Measurements from ENCODE around the gene CSTA. TPM values are rescaled to one million over a fixed set of nuclear protein-coding genes. Genes with fewer than 3 reads are reported as not detected.

The CSTA gene
- polyA plus RNA-seq, 1 donor from 2014 or later = not detected

DNA sequence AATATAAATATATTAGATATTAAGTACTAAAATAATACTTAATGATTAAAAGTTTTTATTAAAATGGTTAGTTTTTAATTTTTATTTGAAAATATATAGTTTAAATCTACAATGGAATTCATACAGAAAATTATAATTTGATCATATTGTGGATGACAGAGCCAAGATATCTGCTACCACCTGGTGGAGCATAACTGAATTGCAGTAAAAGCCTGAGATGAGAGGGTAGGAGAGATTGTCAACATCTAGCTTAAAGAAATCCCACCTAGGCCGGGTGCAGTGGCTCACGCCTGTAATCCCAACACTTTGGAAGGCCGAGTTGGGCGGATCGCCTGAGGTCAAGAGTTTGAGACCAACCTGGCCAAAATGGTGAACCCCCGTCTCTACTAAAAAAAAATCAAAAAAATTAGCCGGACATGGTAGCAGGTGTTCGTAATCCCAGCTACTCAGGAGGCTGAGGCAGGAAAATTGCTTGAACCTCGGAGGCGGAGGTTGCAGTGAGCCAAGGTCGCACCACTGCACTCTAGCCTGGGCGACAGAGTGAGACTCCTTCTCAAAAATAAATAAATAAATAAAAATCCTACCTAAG, 25.1 kb upstream of the CSTA start:
- TF ChIP-seq, protein P1, sequence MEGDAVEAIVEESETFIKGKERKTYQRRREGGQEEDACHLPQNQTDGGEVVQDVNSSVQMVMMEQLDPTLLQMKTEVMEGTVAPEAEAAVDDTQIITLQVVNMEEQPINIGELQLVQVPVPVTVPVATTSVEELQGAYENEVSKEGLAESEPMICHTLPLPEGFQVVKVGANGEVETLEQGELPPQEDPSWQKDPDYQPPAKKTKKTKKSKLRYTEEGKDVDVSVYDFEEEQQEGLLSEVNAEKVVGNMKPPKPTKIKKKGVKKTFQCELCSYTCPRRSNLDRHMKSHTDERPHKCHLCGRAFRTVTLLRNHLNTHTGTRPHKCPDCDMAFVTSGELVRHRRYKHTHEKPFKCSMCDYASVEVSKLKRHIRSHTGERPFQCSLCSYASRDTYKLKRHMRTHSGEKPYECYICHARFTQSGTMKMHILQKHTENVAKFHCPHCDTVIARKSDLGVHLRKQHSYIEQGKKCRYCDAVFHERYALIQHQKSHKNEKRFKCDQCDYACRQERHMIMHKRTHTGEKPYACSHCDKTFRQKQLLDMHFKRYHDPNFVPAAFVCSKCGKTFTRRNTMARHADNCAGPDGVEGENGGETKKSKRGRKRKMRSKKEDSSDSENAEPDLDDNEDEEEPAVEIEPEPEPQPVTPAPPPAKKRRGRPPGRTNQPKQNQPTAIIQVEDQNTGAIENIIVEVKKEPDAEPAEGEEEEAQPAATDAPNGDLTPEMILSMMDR (IDR thresholded peaks at IDR 0.05; ENCODE audit: poor library complexity, severe bottlenecking) = peak; percentile 38
- TF ChIP-seq TAF1 (IDR thresholded peaks at IDR 0.05; ENCODE audit: low read depth) (no peak), POLR2AphosphoS5 (IDR thresholded peaks at IDR 0.05) (no peak), RAD21 (conservative IDR thresholded peaks at IDR 0.05) (peak; percentile 23), EP300 (conservative IDR thresholded peaks at IDR 0.05; ENCODE audit: poor library complexity, severe bottlenecking) (no peak), SMC3 (conservative IDR thresholded peaks at IDR 0.05; ENCODE audit: poor library complexity) (no peak), EZH2 (IDR thresholded peaks at IDR 0.05; ENCODE audit: borderline replicate concordance, insufficient read depth, low read length, poor library complexity, severe bottlenecking) (no peak)
- TF ChIP-seq, protein P2, sequence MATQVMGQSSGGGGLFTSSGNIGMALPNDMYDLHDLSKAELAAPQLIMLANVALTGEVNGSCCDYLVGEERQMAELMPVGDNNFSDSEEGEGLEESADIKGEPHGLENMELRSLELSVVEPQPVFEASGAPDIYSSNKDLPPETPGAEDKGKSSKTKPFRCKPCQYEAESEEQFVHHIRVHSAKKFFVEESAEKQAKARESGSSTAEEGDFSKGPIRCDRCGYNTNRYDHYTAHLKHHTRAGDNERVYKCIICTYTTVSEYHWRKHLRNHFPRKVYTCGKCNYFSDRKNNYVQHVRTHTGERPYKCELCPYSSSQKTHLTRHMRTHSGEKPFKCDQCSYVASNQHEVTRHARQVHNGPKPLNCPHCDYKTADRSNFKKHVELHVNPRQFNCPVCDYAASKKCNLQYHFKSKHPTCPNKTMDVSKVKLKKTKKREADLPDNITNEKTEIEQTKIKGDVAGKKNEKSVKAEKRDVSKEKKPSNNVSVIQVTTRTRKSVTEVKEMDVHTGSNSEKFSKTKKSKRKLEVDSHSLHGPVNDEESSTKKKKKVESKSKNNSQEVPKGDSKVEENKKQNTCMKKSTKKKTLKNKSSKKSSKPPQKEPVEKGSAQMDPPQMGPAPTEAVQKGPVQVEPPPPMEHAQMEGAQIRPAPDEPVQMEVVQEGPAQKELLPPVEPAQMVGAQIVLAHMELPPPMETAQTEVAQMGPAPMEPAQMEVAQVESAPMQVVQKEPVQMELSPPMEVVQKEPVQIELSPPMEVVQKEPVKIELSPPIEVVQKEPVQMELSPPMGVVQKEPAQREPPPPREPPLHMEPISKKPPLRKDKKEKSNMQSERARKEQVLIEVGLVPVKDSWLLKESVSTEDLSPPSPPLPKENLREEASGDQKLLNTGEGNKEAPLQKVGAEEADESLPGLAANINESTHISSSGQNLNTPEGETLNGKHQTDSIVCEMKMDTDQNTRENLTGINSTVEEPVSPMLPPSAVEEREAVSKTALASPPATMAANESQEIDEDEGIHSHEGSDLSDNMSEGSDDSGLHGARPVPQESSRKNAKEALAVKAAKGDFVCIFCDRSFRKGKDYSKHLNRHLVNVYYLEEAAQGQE (IDR thresholded peaks at IDR 0.05; ENCODE audit: borderline replicate concordance) = no peak
- no peak overlapping the region for H3K4me2 ChIP-seq (ENCODE audit: low read length)
- H3K9ac ChIP-seq (ENCODE audit: low read length) = no peak overlapping the region
- H3K27ac ChIP-seq (ENCODE audit: low read length) = no peak overlapping the region
- H2AFZ ChIP-seq (ENCODE audit: low read depth, low read length) = no peak overlapping the region
- no peaks in the 10 kb centered on the region for H3K36me3 ChIP-seq (ENCODE audit: insufficient read depth, low read length)
- H3K27me3 ChIP-seq (ENCODE audit: insufficient read depth, low read depth, low read length) = no peaks in the 10 kb centered on the region
- no peaks in the 10 kb centered on the region for H3F3A ChIP-seq (ENCODE audit: insufficient read depth, low read length, poor library complexity, severe bottlenecking)
- H3K79me2 ChIP-seq (replicated peaks; ENCODE audit: insufficient read depth, low read length) = no peaks in the 10 kb centered on the region
- H4K20me1 ChIP-seq (ENCODE audit: insufficient read depth) = no peaks in the 10 kb centered on the region
- no peak overlapping the region for H3K4me3 ChIP-seq (ENCODE audit: low read length)
- no peaks in the 10 kb centered on the region for H3K9me2 ChIP-seq (ENCODE audit: insufficient read depth, low read length)
- no peaks in the 10 kb centered on the region for H3K9me3 ChIP-seq (ENCODE audit: low read length)

DNA sequence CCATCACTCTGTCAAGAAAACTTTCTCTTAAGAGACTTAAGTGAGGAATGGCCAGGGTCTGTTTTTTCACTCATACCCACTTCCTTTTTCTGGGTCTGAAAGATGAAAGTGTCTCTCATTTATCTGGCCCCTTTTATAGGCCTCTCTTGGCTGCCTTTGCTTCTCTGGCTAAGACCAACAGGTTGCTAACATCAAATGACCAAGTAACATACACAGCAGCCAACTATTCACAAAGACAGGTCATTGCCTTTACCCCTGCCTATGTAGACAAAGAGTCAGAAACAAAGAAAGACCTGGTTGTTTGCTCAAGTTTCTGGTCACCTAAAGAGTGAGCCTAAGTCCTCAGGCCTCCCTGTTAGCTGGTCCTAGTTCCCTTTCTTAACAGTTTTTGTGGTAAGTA, 24.0 kb upstream of the CSTA start:
- no peak overlapping the region for H3K4me3 ChIP-seq (ENCODE audit: low read length)
- no peaks in the 10 kb centered on the region for H3K79me2 ChIP-seq (replicated peaks; ENCODE audit: insufficient read depth, low read length)
- H3K4me2 ChIP-seq (ENCODE audit: low read length) = no peak overlapping the region
- no peak overlapping the region for H2AFZ ChIP-seq (ENCODE audit: low read depth, low read length)
- no peak overlapping the region for H3K9ac ChIP-seq (ENCODE audit: low read length)
- H4K20me1 ChIP-seq (ENCODE audit: insufficient read depth) = no peaks in the 10 kb centered on the region
- H3K36me3 ChIP-seq (ENCODE audit: insufficient read depth, low read length) = no peaks in the 10 kb centered on the region
- H3K27ac ChIP-seq (ENCODE audit: low read length) = no peak overlapping the region
- no peaks in the 10 kb centered on the region for H3K9me3 ChIP-seq (ENCODE audit: low read length)
- TF ChIP-seq, protein P1 (IDR thresholded peaks at IDR 0.05; ENCODE audit: poor library complexity, severe bottlenecking) = no peak
- TF ChIP-seq SMC3 (conservative IDR thresholded peaks at IDR 0.05; ENCODE audit: poor library complexity) = no peak
- H3K9me2 ChIP-seq (ENCODE audit: insufficient read depth, low read length) = no peaks in the 10 kb centered on the region
- H3F3A ChIP-seq (ENCODE audit: insufficient read depth, low read length, poor library complexity, severe bottlenecking) = no peaks in the 10 kb centered on the region
- no peaks in the 10 kb centered on the region for H3K27me3 ChIP-seq (ENCODE audit: insufficient read depth, low read depth, low read length)
